ENCODE results near the gene KLF6.

KLF6 gene

DNA sequence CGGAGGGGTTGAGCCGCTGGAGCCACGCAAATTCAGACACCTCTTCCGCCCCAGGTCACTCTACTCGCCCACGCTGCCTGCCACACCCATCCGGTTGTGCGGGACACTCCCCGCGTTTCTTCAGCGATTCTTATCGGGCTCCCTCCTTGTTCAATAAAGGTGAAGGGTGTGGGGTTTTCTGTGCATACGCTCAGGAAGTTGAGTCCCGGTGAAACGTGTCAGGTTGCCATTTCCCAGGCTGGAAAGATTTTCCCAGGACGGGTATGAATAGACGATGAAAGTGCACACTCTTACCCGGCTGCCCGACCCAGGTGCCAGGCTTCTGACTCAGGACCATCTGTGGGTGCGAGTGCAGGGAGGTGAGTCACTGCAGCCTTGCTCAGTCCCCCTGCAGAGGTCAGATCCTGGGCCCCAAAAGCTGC, 22.0 kb downstream of the KLF6 start:
- peak overlapping the region; percentile 51 for H3K9ac ChIP-seq (ENCODE audit: low read length)
- TF ChIP-seq, protein P1, sequence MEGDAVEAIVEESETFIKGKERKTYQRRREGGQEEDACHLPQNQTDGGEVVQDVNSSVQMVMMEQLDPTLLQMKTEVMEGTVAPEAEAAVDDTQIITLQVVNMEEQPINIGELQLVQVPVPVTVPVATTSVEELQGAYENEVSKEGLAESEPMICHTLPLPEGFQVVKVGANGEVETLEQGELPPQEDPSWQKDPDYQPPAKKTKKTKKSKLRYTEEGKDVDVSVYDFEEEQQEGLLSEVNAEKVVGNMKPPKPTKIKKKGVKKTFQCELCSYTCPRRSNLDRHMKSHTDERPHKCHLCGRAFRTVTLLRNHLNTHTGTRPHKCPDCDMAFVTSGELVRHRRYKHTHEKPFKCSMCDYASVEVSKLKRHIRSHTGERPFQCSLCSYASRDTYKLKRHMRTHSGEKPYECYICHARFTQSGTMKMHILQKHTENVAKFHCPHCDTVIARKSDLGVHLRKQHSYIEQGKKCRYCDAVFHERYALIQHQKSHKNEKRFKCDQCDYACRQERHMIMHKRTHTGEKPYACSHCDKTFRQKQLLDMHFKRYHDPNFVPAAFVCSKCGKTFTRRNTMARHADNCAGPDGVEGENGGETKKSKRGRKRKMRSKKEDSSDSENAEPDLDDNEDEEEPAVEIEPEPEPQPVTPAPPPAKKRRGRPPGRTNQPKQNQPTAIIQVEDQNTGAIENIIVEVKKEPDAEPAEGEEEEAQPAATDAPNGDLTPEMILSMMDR (IDR thresholded peaks at IDR 0.05; ENCODE audit: low read depth, low read length) = no peak
- no peak for TF ChIP-seq EZH2phosphoT487 (IDR thresholded peaks at IDR 0.05; ENCODE audit: low read depth)
- peak overlapping the region; percentile 65 for H3K4me3 ChIP-seq (ENCODE audit: low read length)
- H3K27me3 ChIP-seq (ENCODE audit: low read depth, low read length) = no peaks in the 10 kb centered on the region
- H3K4me2 ChIP-seq (ENCODE audit: low read length) = peak overlapping the region; percentile 76
- H3K79me2 ChIP-seq (ENCODE audit: low read length) = no peaks in the 10 kb centered on the region
- peaks cover 85% of the 10 kb centered on the region for H3K4me1 ChIP-seq (ENCODE audit: low read length)
- no peak overlapping the region for H2AFZ ChIP-seq (ENCODE audit: low read depth, low read length)
- H3K27ac ChIP-seq (ENCODE audit: low read length) = 0 out of 2 replicates have a peak overlapping the region, but pooled peaks have one; percentile 97
- H3K9me3 ChIP-seq (ENCODE audit: insufficient read depth, low read length) = no peaks in the 10 kb centered on the region
- H3K36me3 ChIP-seq (replicated peaks; ENCODE audit: low read depth, low read length) = peaks cover 3% of the 10 kb centered on the region
- H4K20me1 ChIP-seq (ENCODE audit: insufficient read depth, low read length) = no peaks in the 10 kb centered on the region

DNA sequence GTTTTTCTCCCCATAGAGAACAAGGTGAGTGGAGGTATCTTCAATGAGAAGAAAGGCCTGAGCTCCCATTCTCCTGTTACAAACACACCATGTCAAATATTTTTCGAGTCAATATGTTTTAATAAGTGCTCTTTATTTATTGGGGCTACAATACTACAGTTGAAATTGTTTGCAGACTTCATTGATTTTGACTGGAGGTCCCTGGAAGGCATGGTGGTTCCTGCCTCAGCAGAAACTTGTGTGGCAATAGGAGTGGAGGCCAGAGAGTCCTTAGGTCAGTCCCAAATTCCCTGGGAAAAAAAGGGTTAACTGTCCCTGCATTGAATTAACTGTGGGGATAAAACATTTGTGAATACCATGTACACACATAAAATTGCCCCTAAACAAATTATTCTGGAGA, 22.7 kb downstream of the KLF6 start:
- Histone ChIP-seq H3K4me3 (ENCODE audit: low read length) (peak overlapping the region; percentile 65), H3K4me2 (ENCODE audit: low read length) (peak overlapping the region; percentile 76), H4K20me1 (ENCODE audit: insufficient read depth, low read length) (no peaks in the 10 kb centered on the region), H3K27ac (ENCODE audit: low read length) (peak overlapping the region; percentile 97), H3K27me3 (ENCODE audit: low read depth, low read length) (no peaks in the 10 kb centered on the region), H3K9me3 (ENCODE audit: insufficient read depth, low read length) (no peaks in the 10 kb centered on the region), H3K79me2 (ENCODE audit: low read length) (no peaks in the 10 kb centered on the region), H3K36me3 (replicated peaks; ENCODE audit: low read depth, low read length) (peaks cover 3% of the 10 kb centered on the region), H2AFZ (ENCODE audit: low read depth, low read length) (no peak overlapping the region), H3K9ac (ENCODE audit: low read length) (peak overlapping the region; percentile 51; the same call in 1 of the 2 replicates), H3K4me1 (ENCODE audit: low read length) (peaks cover 92% of the 10 kb centered on the region)
- TF ChIP-seq, protein P1 (IDR thresholded peaks at IDR 0.05; ENCODE audit: low read depth, low read length) = no peak
- TF ChIP-seq EZH2phosphoT487 (IDR thresholded peaks at IDR 0.05; ENCODE audit: low read depth) = no peak

DNA sequence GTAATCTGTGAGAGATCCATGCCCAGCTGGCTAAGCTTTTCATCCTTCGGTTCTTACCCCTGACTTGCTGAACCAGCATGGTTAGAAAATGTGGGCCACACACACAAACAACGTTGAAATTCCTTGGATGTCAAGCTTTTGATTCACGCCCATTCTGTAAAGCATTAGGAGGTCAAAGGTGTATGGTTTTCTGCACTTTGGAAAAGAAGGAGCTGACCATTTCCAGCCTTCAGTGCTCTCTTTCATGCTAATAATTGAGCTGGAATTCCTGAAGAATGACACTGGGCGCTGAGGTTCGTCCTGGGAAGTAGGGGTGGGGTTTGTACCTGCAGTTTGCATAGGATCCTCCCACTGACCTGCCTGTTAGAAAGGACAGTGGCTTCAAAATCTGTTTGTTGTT, 23.1 kb downstream of the KLF6 start:
- Histone ChIP-seq H3K36me3 (replicated peaks; ENCODE audit: low read depth, low read length) (peaks cover 5% of the 10 kb centered on the region), H3K4me3 (ENCODE audit: low read length) (peak overlapping the region; percentile 65), H3K4me2 (ENCODE audit: low read length) (peak overlapping the region; percentile 76), H2AFZ (ENCODE audit: low read depth, low read length) (no peak overlapping the region), H3K79me2 (ENCODE audit: low read length) (no peaks in the 10 kb centered on the region), H4K20me1 (ENCODE audit: insufficient read depth, low read length) (no peaks in the 10 kb centered on the region), H3K9me3 (ENCODE audit: insufficient read depth, low read length) (0 out of 2 replicates have a peak, but pooled peaks cover 3% of the 10 kb centered on the region), H3K27me3 (ENCODE audit: low read depth, low read length) (no peaks in the 10 kb centered on the region), H3K27ac (ENCODE audit: low read length) (peak overlapping the region; percentile 97), H3K9ac (ENCODE audit: low read length) (peak overlapping the region; percentile 51; the same call in 1 of the 2 replicates), H3K4me1 (ENCODE audit: low read length) (peaks cover 96% of the 10 kb centered on the region)
- no peak for TF ChIP-seq EZH2phosphoT487 (IDR thresholded peaks at IDR 0.05; ENCODE audit: low read depth)
- TF ChIP-seq, protein P1 (IDR thresholded peaks at IDR 0.05; ENCODE audit: low read depth, low read length) = no peak

DNA sequence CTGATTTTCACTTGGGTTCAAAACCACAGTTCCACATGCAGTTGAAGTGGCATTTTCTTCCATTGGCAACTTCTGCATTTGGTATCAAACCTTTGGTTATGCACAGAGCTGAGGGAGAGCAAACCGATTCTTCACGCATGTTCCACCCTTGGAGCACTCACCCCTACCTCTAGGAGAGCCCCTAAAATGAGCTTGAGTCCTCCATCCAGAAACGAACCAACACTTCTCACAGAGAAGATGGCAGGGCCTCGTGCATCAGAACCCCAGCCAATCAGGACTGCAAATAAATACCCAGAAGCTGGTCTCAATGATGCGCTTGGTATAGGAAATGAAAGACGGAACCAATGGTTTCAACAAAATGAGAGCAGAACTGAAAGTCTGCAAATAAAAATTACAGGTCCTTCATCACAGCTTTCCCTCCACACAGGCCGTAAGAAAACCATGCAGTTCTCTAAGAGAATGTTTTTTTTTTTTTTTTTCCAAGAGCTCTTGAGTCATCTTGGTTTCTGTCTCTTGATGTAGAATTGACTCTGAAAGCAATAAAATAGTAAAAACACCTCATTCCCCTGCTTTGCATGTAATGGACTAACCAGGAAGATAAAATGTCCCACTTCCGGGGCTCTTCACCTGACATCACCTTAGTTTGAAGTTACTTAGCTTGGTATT, 23.9 kb downstream of the KLF6 start:
- Histone ChIP-seq H2AFZ (ENCODE audit: low read depth, low read length) (no peak overlapping the region), H3K4me1 (ENCODE audit: low read length) (peaks cover 94% of the 10 kb centered on the region), H3K27ac (ENCODE audit: low read length) (peak overlapping the region; percentile 97), H3K9me3 (ENCODE audit: insufficient read depth, low read length) (0 out of 2 replicates have a peak, but pooled peaks cover 6% of the 10 kb centered on the region), H4K20me1 (ENCODE audit: insufficient read depth, low read length) (no peaks in the 10 kb centered on the region), H3K4me2 (ENCODE audit: low read length) (peak overlapping the region; percentile 76), H3K36me3 (replicated peaks; ENCODE audit: low read depth, low read length) (peaks cover 9% of the 10 kb centered on the region), H3K4me3 (ENCODE audit: low read length) (peak overlapping the region; percentile 65; the same call in 1 of the 2 replicates), H3K79me2 (ENCODE audit: low read length) (no peaks in the 10 kb centered on the region), H3K9ac (ENCODE audit: low read length) (peak overlapping the region; percentile 51; the same call in 1 of the 2 replicates), H3K27me3 (ENCODE audit: low read depth, low read length) (no peaks in the 10 kb centered on the region)
- no peak for TF ChIP-seq EZH2phosphoT487 (IDR thresholded peaks at IDR 0.05; ENCODE audit: low read depth)
- TF ChIP-seq, protein P1 (IDR thresholded peaks at IDR 0.05; ENCODE audit: low read depth, low read length) = no peak
